ENCODE measurements around the gene CFAP141.
"Not testable (repeated sequence)": the region's sequence is repeated elsewhere in the genome, so short reads cannot be mapped to it uniquely, and the experiment has no call there.

CFAP141 gene

GRCh38 chr1:154208677-154209388 lies 2.7 kb upstream of the CFAP141 start:
- no peak for DNase-seq (ENCODE audit: low read depth in 2 of 3, low spot score in 2 of 3)

GRCh38 chr1:154207262-154207661 lies 1.1 kb upstream of the CFAP141 start:
- DNase-seq (ENCODE audit: low read depth in 2 of 3, low spot score in 2 of 3), result no peak

GRCh38 chr1:154205778-154206177 lies 355 bp downstream of the CFAP141 start:
- not testable (repeated sequence) for DNase-seq (ENCODE audit: low read depth in 2 of 3, low spot score in 2 of 3)

GRCh38 chr1:154199563-154199879 lies 6.6 kb downstream of the CFAP141 start:
- no peak for DNase-seq (ENCODE audit: low read depth in 2 of 3, low spot score in 2 of 3)

GRCh38 chr1:154198756-154199562 lies 7.2 kb downstream of the CFAP141 start:
- peak in 1 of 3 experiments; percentile 25 for DNase-seq (ENCODE audit: low read depth in 2 of 3, low spot score in 2 of 3)

GRCh38 chr1:154193821-154194220 lies 12.3 kb downstream of the CFAP141 start:
- no peak for DNase-seq (ENCODE audit: low read depth in 2 of 3, low spot score in 2 of 3)

- no peak for DNase-seq (ENCODE audit: low read depth in 2 of 3, low spot score in 2 of 3)
Observed at GRCh38 chr1:154192476-154192875, 13.7 kb downstream of the CFAP141 start.

GRCh38 chr1:154191990-154192461 lies 14.1 kb downstream of the CFAP141 start, which contains the start of gene TPM3:
TSS of gene TPM3 (minus strand) at chr1:154192100. CDS start at chr1:154192018, 82 bp downstream.
- DNase-seq (ENCODE audit: low read depth in 2 of 3, low spot score in 2 of 3), result no peak

- no peak for DNase-seq (ENCODE audit: low read depth in 2 of 3, low spot score in 2 of 3)
Observed at GRCh38 chr1:154190550-154190949, 15.6 kb downstream of the CFAP141 start.

GRCh38 chr1:154186852-154187501 lies 19.2 kb downstream of the CFAP141 start:
- no peak for DNase-seq (ENCODE audit: low read depth in 2 of 3, low spot score in 2 of 3)

GRCh38 chr1:154186177-154186576 lies 20.0 kb downstream of the CFAP141 start:
- DNase-seq (ENCODE audit: low read depth in 2 of 3, low spot score in 2 of 3), result peak in 2 of 3 experiments; percentile 34 to 42

GRCh38 chr1:154183046-154183915 lies 22.9 kb downstream of the CFAP141 start:
- peak; percentile 92 to 94 (median 93) for DNase-seq (ENCODE audit: low read depth in 2 of 3, low spot score in 2 of 3)

- peak; percentile 58 to 82 (median 77) for DNase-seq (ENCODE audit: low read depth in 2 of 3, low spot score in 2 of 3)
Observed at GRCh38 chr1:154182344-154183045, 23.6 kb downstream of the CFAP141 start.

- DNase-seq (ENCODE audit: low read depth in 2 of 3, low spot score in 2 of 3), result no peak
Observed at GRCh38 chr1:154181944-154182343, 24.2 kb downstream of the CFAP141 start.

- no peak for DNase-seq (ENCODE audit: low read depth in 2 of 3, low spot score in 2 of 3)
Observed at GRCh38 chr1:154179946-154180687, 26.0 kb downstream of the CFAP141 start.

GRCh38 chr1:154178911-154179811 lies 27.0 kb downstream of the CFAP141 start:
- DNase-seq (ENCODE audit: low read depth in 2 of 3, low spot score in 2 of 3), result no peak

- DNase-seq (ENCODE audit: low read depth in 2 of 3, low spot score in 2 of 3), result no peak
Observed at GRCh38 chr1:154178013-154178412, 28.1 kb downstream of the CFAP141 start.

- DNase-seq (ENCODE audit: low read depth in 2 of 3, low spot score in 2 of 3), result no peak
Observed at GRCh38 chr1:154176337-154176736, 29.8 kb downstream of the CFAP141 start.

Data from activated CD8-positive, alpha-beta memory T cell treated with anti-CD3 and anti-CD28 coated beads for 48 hours (primary cell).